Nucleus accumbens (tissue), 56 donors: ENCODE measurements around the gene ZDHHC14.
A peak's percentile ranks its signal among the peaks of the same experiment; 100 is the strongest.

Source experiments
- DNase-seq, 56 donors: peaks; one replicate each; lab custom pipeline; 2025; lab: John Stamatoyannopoulos, UW

ZDHHC14 gene

DNA sequence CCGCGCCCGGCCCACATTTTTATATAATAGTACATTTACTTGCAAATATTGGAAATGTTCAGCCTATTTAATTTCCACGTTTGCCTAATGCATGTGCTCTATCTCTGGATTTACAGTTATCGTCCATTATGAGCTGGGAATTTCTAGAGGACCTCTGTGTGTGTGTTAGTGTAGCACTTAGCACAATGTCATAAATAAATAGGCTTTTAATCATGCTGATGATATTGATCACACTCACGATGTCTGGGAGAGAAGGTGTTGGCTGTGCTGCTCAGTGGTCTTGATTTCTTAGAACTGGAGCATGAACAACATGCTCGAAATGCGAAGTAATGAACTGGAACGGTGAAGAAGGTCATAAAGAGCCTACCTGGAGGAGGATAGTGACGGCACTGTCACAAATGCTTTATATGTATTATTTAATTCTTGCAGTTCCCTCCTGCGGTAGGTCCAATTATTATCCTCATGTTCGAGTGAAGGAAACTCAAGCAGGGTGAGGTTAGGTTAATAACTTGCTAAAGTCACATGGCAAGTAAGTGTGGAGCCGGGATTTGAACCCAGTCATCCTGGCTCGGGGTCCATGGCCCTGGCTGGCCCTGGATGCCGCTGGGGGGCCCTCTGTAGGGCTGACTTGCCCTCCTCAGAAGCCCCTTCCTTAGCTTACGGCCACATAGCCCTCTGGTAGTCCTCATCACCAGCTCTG, 130.8 kb downstream of the ZDHHC14 start:
- no peak for DNase-seq

DNA sequence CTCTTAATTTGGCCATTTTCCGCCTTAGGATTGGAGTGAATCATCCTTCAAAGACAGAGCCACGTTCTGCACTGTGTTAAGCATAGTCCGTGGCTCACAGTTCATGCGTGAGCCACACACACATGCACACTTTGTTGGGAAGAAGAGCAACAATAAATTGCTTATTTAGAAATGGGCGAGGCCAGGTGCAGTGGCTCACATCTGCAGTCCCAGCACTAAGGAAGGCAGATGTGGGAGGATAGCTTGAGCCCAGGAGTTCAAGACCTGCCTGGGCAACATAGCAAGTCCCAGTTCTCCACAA, 131.3 kb downstream of the ZDHHC14 start:
- DNase-seq: no peak

DNA sequence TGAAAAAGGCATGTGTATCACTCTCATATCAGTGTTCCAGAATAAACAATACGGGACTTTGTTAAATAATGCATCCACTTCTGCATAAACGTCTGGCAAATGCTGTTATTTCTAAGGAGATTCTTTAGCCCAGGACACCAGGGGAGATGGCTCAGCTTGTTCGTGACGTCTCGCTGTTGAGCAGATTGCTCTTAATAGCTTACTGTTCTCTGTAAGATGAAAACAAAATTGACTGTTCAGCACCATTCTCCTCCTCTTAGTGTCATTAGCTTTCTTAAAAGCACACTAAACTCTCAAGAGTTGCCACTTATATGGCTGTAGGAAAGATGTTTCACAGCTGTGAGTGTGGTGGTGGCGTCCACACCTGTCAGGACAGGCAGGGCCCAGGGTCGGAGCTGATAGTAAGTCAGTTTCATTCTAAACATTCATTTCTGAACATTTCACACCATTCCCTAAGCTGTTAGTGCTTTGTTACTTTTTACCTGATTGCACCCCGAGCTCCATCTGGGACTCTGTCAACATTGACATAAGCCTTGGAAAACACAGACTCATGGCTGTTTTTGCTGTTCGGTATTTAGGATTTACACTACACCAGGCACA, 132.1 kb downstream of the ZDHHC14 start:
- no peak for DNase-seq

DNA sequence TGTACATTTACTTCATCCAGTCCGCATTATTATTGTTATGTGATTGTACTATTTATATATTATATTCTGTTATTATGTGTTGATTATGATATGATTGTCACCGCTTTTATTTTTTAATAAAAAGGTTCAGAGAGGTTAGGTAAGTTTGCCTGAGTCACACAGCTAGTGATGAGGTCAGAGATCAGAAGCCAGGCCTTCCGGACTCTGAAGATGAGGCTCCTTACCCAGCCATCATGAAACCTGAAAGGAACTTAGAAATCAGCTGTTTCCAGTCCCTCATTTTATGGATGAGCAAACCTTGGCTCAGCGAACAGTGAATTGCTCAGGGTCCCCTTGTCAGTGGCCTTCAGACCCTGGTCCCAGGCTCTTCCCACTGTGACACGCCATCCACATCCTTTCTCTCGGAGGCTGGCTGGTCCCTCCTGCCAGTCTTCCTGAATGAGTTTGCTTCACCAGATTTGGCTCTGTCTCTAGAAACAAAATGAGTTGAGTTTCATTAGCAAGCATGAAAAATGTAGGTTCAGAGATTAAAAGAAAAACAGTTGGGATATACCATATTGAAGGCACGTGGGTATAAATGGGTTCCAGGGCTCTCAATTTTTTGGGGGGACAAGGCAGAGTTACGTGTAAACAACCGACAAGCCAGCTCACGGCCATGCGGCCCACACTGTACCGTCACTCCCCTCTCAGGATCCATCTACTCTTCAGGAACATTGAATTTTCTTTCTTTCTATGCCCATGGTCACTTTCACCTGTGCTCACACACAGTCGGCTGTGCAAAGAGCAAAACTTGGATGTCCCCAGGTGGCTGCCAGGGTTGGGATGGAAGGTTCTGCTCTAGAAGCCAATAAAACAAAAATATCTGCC, 132.9 kb downstream of the ZDHHC14 start:
- DNase-seq: no peak

DNA sequence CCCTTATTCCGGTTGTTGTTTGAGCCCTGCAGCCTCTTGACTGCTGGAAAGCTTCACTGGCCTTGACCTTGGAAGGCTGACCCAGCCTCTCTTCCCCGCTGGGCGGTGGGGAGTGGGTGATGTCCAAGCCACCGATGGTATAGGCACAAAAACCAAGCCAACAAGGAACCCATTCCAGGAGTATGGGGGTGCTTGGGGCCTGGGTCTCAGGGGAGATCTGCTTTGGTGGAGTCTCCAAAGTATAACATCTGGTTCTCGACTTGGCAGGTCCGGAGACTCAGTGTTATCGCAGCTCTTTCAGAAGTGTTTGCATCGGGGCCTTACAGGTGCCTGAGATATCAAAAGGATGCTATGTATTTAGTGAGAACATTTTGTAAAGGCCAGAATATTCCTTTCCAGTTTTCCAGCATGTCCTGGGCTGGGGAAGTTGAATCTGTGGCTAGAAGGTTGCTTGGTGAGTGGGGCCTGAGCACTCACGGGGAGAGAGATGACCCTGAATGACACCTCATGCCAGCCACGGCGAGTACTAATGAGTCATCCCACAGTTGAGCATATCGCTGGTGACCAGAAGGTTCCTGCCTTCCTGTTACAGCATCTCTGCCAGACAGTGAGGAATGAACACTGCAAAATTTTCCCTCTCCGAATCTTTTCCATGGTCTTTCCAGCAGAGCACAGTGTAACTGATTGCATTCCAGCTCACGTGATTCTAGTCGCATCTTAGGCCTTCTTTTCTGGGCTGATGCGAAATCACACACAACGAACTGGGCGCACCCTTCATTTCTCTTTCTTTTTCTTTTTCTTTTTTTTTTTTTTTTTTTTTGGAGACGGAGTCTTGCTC, 133.9 kb downstream of the ZDHHC14 start:
- peak in 1 of 56 donors; percentile 8 for DNase-seq

DNA sequence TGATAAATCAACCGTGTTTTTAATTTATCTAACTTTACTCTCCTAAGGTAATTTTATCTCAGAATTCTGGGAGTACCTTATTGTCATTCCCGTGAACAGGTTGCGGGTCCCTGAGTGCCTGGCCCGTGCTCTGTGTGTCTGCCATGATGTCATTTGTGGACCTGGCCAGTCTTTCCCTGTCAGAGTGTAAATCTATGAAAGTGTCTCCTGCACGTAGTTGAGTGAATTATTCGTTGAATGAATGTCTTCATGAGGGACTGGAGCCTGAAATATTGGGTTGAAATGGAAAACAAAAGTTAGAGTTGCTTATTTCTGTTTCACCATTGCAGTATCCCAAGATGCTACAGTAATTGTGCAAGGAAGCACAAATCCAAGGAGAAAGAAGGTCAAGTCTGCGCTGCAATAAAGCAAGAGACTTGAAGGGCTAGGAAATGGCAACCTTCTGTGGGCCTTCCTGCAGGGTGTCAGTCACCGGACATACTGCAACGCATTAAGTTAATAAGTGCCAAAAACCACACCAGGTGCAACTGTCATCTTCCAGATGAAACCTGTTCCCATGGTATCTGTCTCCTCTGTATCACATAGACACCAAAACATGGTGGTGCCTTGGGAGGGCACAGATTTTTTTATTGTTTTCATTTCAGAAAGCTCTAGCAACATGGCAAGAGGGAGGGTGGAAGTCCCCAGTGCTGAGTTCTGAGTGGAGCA, 135.5 kb downstream of the ZDHHC14 start:
- no peak for DNase-seq

DNA sequence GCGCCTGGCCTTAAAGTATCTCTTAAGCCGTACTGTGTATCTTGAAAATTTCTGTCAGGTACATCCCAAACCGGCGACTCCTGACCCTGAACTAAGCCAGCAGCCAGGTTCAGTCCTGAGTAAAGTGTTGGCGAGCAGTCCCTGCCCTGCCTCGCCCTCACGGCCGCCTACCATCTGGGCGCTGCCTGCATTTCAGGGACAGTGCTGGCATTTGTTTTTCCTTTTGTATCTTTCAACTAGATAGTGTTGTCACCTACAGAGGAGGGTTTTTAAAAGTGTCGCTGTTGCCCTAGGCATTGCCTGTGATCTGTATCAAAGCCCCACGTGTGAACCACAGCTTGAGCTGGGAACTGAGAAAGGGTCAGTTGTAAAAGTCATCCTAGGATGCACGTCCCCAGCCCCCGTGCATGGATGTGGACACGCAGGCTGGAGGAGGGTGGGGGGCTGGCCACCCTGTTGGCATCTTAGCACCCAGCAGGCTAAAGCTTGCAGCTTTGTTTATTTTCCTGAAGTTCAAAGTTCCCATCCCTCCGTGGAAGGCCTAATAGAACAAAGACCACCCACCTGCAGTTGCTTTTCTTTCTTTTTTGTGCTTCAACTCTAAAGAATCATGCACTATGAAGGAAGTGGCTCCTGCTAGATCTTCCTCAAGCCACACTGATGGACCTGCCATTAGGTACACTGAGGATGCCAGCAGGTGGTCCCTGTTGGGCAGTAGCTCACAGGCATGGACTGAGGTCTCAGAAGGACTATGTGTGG, 136.8 kb downstream of the ZDHHC14 start:
- DNase-seq: no peak

DNA sequence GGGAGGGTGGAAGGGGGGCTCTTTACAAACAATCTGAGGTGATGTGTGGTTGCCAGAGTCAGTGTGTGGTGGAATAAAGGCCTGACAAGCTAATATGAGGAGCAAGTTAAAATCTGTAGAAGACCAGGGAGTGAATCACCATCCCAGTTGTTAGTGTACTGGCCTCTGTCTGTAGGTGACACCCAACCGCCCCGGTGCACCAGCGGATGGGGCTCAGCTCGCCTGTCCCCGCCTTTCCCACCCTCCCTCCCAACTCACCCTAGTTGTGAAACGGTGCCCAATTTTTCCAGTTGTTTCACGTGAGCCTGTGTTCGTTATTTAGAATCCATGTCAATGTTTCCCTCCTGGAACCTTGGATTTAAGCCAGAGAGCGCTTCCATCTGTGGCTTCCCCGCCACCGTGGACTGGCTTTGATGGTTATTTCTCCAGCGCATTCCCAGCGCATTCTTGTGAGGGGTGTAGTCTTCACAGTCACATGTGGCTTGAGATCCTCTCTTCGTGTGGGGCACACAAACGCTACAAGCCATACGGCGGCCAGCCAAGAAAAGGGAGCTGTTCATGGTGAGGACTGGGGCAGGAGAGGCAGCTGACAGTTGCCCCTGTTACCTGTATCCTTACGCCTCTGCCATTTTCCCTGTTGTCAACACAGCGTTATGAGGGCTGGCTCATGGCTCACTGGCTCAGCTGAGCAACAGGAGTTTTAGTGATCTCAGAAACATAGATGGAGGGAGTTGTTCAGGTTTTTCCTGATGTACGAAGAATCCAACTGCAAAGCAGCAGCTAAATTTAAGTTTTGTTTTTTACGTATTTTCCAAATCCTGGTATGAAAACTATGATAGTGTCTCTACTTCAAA, 137.6 kb downstream of the ZDHHC14 start:
- DNase-seq: no peak

DNA sequence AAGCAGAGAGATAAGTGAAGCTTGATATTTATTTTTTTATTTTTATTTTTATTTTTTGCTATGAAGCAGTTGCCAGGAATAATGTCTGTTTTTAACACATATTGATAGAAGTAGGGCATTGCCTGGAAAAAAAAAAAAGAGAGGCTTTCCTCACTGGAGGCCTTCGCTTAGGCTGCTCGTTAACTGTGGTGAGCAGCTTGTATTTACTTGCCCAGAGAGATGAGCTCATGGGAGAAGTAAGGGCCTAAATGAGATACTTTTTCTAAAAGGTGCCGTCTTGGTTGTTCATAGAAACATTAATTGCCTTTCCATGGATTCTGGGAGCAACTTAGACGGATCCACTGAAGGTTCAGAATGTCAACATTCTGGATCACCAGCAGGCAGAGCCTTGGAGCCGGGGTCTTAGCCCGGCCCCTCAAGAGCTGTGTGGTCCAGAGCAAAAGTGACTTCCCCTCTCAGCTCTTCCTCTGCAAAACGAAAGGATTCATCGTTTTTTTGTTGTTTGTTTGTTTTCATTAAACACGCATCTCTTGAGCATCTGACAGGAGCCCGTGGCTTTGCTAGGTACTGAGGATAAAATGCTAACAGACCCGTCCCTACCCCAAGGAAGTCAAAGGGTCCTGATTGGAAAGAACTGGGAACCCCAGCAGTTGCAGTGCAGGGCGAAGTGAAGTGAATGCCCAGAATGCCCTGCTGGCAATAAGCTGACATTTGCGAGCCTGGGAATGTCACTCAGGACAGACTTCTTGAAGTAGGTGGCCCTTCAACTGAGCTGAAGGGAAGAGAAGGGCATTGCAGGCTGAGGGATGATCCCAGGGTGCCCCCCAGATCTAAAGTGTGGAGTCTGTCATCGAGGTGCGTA, 138.5 kb downstream of the ZDHHC14 start:
- DNase-seq: no peak

DNA sequence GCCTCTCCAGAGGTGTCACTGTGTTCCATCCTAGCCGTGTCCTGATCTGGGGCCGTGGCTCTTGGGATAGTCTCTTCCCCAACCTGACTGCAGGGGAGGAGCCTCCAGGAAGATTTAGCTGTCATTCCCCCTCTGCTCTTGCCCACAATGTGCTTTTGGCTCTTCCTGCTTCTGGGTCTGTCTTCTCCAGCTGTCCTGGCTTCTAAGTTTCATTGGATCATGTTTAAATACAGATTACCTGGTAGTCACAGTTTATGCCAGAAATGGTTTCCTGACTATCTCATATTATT, 139.1 kb downstream of the ZDHHC14 start:
- no peak for DNase-seq

DNA sequence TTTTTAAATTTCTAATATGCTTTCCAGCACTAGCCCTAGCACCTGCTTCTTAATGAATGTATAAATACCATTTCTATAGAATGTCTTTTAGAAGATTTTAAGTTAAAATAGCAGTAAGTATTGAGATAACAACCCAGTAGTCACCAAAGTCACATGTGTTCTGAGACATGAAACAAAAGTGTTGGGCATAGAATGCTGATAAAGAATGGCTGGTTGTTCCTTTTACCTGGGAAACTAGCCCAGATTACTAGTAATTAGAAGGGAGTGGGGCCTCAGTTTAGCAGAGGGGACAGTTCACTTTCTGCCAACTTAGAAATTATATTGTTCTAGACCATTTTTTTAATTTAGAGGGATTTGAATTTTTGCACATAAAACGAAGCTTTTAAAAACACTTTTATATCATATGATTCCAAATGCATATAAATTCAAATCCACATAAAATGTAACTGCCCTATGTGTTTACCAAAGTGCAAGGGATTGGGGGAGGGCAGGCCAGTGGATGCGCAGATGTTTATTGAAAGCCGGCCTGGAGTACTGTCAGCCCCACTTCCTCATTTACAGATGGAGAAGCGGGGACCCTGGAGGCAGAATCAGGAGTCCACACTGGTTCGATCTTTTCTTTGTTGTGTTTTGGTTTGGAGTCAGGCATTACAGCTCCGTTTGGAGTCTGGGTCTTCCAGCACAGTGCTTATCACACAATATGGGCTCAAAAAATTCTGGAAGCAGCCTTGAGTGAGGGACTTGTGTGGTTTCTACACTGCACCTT, 139.8 kb downstream of the ZDHHC14 start:
- DNase-seq: no peak

DNA sequence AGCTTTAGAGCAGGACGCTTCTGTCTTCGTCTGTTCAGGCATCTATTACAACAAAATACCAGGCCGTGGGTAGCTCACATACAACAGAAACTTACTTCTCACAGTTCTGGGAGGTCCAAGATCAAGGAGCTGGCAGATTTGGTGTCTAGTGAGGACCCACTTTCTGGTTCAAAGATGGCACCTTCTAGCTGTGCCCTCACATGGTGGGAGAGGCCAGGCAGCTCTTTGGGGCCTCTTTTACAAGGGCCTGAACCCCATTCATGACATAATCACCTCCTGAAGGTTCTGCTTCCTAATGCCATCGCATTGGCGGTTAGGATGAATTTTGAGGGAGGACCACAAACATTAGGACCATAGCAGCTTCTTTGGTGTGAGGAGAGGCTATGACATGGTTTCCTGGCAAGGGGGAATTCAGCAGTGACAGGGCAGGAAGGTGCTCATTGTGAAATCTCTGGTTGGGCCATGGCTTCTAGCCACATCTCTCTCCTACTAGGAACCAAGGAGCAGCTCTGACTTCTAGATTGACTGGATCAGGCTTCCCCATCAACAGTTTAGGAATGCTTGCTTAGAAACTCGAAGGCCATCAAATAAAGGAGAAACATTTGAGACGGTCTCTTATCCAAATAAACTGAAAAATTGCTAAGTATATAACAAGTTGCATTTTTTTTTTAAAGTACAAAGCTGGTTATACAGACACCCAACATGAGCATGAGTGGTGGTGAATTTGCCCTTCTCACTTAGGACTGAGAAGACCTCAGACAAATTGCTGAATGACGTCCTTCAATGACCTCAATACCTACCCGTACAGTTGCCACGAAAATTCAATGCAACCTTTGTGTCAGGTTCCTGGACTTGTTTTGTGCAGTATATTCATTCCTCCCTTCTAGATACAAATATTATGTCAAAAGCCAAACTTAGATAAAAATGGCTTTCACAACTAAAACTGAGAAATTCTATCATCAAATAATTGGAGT, 140.7 kb downstream of the ZDHHC14 start:
- no peak for DNase-seq

DNA sequence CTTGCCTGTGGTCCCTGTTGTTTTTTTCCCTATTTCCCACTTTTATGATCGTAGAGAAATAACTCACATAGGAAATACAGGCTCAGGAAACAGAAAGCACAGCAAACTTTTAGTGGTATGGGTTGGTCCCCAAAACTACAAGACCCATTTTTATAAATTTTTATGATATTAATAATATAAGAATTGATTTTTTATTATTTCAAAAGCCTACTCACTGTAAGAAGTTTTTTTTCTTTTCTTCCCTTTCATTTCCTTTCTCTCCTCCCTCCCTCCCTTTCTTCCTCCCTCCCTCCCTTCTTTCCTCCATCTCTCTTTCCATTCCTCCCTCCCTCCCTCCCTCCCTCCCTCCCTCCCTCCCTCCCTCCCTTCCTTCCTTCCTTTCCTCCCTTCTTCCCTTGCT, 141.5 kb downstream of the ZDHHC14 start:
- no peak for DNase-seq

DNA sequence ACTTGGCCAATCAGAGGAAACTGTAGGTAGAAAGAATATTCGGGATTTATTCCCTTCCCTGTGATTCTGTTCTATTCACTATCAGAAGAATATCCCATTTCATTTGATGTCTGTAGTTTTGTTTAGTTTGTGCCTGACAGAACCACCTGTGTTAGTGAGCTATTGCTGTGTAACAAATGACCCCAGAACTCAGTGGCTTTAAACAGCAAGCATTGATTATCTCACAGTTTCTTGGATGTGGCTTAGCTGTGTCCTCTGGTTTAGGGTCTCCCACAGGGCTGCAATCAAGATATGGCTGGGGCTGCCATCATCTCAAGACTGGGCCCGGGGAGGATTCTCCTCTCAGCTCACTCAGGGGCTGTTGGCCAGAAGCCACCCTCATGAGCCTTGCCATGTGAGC, 143.7 kb downstream of the ZDHHC14 start:
- no peak for DNase-seq

DNA sequence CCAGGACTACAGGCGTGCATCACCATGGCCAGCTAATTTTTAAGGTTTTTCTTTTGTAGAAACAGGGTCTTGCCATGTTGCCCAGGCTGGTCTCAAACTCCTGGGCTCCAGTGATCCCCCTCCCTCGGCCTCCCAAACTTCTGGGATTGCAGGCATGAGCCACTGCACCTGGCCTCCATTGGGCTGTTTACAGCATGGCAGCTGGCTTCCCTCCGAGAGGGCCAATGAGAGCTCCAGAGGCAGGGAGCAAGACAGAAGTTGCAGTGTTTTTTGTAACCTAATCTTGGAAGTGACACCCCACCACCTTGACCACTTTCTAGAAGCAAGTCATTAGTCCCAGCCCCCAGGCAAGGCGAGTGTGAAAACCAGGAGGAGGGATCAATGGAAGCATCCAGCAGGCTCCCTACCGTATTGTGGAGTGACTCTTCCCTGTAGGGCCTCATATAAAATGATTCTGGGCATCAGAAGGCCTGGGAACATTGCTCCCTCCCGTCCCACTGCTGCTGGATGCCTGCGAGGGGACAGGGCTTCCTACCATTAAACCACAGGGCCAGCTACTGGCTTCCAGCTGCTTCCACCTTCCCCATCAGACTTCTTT, 144.4 kb downstream of the ZDHHC14 start:
- DNase-seq: no peak
